ENCODE measurements around the gene TRIM9.

TRIM9 gene

GRCh38 chr14:50936016-50936340 is 158.9 kb downstream of the TRIM9 start:
- DNase-seq (ENCODE audit: low spot score) = no peak

- DNase-seq (ENCODE audit: low spot score) = no peak
Measured at GRCh38 chr14:50935126-50936015, 159.5 kb downstream of the TRIM9 start.

DNA sequence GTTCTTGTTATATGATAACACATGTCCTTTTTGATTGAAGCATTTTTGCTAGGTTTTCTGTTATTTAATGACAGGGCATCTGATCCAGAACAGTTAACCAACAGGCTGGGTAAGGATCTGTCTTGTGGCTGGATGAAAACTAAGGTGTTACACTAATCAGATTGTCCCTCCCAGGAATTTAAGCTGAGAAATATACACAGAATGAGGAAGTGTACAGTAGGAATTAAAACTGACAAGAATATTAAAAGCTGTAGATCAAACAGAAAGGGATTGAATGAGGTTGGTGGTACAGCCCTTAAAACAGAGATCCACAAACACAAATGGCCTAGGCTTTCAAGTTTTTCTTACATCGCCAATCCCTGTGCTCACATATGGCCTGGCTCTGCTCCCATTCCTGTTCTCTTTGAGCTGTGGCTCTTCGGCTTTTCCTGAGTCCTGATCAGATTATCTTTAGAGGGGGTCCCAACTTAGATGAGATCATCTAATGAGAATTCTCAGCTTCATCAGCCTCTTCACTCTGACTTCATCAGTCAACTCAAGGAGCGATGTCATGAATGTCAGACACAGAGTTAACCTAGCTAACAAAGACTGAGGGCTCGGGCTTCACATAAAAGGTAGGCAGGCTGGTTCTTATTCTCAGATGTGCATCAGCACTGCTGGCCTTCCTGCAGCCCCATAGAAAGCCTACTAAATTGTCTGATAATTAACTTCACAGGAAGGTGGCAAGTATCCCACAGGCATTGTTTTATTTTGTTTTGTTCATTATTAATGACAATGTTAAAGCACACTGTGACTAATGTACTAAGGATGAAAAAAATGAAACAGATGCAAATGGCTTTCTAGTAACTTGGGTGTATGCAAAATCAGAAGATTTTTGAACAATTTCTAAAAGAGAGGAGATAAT is 162.1 kb downstream of the TRIM9 start:
- no peak for DNase-seq (ENCODE audit: low spot score)

DNA sequence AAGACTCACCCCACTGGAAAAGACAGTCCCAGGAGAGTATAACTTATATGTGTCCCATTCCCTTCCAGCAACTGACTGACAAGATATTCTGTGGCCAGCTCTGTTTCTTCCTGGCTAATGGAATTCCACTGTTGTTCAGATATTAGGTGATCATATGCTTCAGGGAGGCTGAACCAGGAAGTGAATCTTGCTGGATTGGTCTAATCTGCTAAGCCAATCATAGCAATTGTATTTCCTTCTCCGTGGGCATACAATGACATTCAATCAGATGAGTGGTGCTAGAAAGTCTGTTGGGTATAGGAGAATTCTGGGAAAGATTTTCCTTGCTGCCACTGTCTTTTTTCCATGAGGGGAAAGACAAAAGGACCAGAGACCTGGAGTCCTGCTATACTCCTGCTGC is 162.7 kb downstream of the TRIM9 start:
- no peak for DNase-seq (ENCODE audit: low spot score)

DNA sequence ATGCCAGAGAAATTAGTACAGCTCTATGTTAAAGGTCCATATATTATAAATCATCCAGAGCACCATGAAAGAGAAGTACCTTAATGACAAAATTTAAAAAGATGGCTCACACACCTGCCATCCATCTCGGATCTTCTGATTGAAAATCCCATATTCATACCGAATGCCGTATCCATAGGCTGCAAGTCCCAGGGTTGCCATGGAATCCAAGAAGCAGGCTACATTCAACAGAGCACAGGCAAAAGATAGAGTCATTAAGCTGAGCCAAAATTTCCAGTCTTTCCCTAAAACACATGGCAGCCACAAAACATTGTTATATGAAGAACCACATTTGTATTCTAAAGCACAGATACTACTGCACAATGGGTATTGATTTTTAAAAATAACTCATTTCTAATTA is 163.3 kb downstream of the TRIM9 start:
- DNase-seq (ENCODE audit: low spot score) = no peak

DNA sequence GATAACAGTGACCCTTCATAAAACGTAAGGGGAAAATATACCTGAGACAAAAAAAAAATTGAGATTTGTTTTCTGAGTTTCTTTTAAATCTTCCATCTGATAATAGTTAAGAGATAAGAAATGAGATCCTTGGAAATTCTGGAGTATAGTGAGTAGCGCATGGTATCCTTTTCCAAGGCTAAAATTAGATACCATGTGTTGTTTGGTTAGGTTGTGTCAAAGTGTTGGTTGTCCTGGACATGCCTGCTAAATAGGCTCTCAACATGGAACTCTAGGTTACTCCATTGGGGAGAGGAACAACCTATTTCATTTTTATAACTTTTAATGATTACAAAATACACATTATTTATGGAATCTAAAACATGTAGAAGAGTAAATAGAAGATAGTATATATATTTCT is 165.4 kb downstream of the TRIM9 start:
- DNase-seq (ENCODE audit: low spot score) = no peak

DNA sequence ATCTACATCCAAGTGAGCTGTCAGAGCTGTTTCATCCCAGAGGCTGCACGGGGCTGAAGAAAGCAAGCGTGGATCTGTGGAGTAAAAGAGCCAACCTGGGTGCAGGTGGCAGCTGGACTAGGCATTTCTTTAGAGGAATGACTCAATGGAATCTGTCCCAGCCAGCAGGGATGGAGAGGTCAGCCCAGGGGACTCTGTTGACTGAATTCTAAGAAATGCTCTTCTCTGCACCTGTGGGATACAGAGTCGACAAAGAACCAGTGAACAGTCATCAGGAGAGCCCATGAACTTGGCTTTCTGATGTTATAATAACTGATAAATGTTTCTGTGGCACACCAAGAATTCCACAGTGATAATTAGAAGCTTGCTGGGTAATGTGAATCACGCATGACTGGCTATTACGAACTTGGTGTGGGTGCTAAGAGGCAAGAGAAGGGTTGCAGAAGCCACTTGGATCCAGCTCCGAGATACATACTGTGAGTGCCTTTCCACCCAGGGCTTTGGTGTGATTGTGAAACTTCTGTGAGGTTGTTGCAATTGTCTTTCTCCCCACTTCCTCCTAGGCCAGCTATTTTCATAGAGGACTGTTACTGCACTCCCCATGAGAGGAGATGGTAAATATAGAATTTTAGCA is 166.8 kb downstream of the TRIM9 start:
- peak; percentile 31 for DNase-seq (ENCODE audit: low spot score)

- no peak for DNase-seq (ENCODE audit: low spot score)
Measured at GRCh38 chr14:50926851-50927386, 168.0 kb downstream of the TRIM9 start.

Measured in globus pallidus (tissue), 1 donor.